WI38 (cell line): ENCODE data around the gene SYNDIG1.

ENCODE experiments used
- H3K4me3 ChIP-seq: 2 replicates; pipeline ENCODE4 v1.5.1; 2011; ENCODE audit warnings: low read depth, mild to moderate bottlenecking, control low read depth, low read length
- TF ChIP-seq, protein P1 (sequence below): IDR thresholded peaks from 2 replicates; pipeline ENCODE4 v1.5.1; 2012; ENCODE audit warnings: low read depth, mild to moderate bottlenecking, control low read depth, low read length

SYNDIG1 gene

DNA sequence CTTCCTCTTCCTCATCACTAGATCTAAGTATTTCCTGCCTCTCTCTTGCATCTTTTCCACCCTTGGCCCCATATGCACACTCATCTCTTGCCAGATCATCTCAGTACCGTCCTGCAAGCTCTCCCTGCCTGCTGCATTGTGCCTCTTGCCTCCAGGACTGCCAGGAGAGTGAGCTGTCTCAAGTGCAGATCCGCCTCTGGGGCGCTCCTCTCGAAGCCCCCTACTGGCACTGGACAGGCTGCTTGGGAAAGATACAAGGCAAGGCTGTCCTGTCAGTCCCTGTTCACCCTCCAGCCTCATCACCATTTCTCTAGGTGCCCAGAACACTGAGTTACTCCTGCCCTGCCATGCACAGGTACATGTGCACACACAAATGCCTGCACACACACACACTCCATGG is 10.2 kb downstream of the SYNDIG1 start:
- TF ChIP-seq, protein P1, sequence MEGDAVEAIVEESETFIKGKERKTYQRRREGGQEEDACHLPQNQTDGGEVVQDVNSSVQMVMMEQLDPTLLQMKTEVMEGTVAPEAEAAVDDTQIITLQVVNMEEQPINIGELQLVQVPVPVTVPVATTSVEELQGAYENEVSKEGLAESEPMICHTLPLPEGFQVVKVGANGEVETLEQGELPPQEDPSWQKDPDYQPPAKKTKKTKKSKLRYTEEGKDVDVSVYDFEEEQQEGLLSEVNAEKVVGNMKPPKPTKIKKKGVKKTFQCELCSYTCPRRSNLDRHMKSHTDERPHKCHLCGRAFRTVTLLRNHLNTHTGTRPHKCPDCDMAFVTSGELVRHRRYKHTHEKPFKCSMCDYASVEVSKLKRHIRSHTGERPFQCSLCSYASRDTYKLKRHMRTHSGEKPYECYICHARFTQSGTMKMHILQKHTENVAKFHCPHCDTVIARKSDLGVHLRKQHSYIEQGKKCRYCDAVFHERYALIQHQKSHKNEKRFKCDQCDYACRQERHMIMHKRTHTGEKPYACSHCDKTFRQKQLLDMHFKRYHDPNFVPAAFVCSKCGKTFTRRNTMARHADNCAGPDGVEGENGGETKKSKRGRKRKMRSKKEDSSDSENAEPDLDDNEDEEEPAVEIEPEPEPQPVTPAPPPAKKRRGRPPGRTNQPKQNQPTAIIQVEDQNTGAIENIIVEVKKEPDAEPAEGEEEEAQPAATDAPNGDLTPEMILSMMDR: no peak
- no peak overlapping the region for H3K4me3 ChIP-seq

DNA sequence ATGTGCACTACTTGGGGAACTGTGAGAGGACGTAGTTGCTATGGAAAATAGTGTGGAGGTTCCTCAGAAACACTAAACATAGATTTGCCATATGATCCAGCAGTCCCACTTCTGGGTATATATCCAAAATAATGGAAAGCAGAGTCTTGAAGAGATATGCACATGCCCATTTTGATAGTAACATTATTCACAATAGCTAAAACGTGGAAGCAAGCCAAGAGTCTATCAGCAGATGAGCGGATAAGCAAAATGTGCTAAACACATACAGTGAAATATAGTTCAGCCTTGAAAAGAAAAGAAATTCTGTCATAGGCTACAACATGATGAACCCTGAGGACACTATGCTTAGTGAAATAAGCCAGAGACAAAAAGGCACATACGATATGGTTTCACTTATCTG is 11.1 kb downstream of the SYNDIG1 start:
- no peak overlapping the region for H3K4me3 ChIP-seq
- TF ChIP-seq, protein P1: no peak

DNA sequence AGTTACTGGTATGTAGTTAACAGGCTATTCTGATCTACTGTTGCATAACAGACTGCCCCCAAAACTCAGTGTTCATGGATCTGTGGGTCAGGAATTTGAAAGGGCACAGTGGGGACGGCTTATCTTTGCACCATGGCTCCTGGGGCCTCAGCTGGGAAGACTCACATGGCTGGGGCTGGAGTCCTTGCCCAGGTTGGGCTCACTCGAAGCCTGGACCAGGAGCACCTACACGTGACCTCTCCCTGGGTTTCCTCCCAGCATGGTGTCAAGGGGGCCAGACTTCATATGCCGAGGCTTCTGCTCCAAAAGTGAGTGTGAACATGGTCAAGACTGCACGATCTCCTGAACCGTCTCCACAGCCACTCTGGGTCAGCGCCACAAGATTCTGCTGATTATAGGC is 11.7 kb downstream of the SYNDIG1 start:
- TF ChIP-seq, protein P1: no peak
- no peak overlapping the region for H3K4me3 ChIP-seq

DNA sequence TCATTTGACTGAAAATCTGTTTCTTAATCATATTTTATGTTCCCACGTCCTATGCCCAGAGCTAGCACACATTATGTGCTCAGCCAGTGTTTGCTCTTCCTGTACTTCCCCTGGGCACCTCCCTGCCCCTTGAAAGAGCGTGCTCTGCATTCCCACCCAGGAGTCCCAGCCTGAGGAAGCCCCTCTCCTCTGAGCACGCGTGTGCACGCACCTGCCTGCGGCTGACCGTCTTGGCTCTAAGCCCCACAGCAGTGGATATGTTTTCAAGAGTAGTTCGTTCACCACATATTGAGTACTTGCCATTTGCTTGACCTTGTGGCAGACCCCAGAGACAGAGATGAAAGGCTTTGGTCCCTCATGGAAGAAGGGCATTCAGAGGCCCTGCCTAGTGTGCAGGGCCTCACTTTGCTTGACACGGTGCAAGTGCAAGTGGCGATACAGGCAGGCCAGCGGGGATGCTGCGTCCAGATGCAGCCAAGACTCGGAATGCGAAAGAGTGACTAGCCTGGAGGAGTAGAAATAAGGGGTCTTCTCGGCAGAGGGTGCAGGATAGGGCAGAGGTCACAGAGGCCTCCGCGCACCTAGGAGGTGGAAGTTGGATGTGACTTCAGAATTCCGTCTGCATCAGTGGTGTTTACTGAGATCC is 14.1 kb downstream of the SYNDIG1 start:
- H3K4me3 ChIP-seq: no peak overlapping the region
- TF ChIP-seq, protein P1: no peak

DNA sequence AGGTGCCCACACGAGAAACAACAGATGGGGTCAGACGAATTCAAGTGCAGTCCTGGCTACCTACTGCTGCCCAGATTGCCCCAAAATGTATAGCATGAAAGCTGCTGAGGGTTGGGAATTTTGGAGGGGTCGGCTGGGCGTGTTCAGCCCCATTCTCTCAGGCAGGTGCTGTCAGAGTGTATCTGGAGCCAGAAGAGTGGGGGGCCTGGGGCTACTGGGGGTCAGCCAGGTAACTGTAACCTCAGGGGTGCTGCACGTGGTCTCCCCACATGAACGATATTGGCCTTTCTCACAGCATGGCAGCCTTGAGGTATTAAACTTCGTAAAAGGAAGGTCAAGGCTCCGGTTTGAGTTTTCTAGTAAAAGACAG is 14.6 kb downstream of the SYNDIG1 start:
- no peak overlapping the region for H3K4me3 ChIP-seq
- TF ChIP-seq, protein P1: no peak

DNA sequence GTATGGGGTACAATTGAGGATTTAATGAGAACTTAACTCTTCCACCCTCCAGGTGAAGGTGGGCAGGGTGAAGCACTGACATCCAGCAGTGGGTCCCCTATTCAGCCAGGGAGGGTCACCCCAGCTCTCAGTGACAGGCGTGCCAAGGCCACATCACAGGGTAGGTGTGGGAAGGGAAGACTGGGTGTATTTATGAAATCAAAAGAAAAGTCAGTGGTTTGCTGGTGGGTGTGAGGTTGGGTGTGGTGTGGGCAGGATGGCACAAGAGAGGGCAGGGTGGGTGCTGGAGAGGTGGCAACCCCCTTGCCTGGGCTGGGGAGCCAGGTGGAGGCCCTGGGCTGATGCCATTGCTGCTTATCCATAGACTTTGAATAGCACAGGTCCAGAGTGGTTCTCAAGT is 16.6 kb downstream of the SYNDIG1 start:
- TF ChIP-seq, protein P1: no peak

DNA sequence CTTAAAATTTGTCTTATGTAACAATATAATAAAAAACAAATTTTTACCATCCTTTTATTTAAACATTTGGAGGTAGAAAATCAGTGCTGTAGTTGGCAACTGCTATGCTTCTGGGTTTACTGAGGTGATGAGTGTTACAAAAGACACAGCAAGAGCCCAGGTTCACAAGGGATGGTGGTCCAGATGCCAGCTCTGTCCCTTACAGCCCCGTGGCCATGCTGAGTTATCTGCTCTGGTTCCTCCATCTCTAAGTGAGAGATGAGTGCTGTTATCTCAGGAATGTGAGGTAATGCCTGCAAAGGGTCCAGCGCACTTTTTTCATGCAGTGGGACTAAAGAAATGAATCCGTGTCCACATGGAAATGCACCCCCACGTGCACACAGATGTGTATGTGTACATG is 17.8 kb downstream of the SYNDIG1 start:
- TF ChIP-seq, protein P1: no peak
- H3K4me3 ChIP-seq: no peak overlapping the region

More for the DNA sequence above, 16.6 kb downstream of the SYNDIG1 start:
- no peak overlapping the region for H3K4me3 ChIP-seq
